Measurements from ENCODE around the gene MAGT1.
"Not testable (repeated sequence)": the region's sequence is repeated elsewhere in the genome, so short reads cannot be mapped to it uniquely, and the experiment has no call there.

The MAGT1 gene

DNA sequence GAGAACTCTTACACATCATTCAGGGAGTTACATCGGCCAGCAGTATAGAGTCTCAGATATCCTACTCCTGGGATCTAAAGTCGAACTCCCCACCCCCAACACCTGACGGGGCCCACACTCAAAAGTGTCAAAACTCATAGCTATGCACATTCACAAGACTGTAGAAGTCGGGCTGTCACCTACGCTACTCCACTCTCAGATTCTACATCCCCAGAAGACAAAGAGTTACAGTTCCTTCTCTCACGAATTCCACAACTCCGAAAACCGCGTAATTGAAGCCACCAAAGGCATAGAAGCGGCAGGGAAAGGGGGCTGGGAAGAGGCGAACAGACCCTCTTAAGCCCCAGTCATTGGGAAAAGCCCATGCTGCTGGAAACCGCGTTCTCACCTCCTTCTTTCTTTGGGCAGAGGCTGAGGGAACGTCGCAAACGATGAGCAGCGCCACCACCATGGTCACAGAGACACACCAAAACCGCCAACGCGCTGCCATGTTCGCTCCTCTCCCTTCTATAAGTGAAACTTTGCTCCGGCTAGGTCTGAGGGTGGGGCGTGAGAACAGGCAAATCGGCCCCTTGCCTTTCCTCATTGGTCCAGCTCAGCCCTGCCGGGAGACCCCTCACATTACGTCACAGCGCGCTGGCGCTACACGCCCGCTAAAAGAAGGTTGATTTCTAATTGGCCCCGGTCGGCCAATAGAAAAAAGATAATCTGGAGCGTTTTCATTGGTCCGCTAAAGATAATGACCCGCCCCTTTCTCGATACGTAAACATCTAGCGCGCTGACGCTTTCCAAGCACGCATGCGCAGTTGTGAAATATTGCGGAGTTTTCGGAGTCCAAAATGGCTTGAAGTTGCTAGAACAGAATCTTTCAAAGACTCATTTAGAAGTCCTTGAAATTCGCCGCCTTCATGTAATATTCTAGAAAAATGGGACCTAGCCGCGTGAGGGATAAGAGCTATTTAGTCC, at the start of gene MAGT1:
Gene MAGT1 (minus strand): TSS at position 515 of the 966 bp plus-strand sequence. CDS start 25 bp downstream, at position 490.
- peak; percentile 53 to 86 (median 65) for DNase-seq

DNA sequence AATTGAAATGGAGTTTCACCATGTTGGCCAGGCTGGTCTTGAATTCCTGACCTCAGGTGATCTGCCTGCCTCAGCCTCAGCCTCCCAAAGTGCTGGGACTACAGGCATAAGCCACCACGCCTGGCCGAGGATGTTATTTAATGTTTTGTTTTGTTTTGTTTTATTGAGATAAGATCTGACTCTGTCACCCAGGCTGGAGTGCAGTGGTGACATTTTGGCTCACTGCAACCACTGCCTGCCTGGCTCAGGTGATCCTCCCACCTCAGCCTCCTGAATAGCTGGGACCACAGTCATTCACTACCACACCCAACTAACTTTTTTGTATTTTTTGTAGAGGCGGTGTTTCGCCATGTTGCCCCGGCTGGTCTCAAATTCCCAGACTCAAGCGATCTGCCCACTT, 49.8 kb upstream of the MAGT1 start:
- DNase-seq = not testable (repeated sequence)

GRCh38 chrX:77938083-77938680, 42.9 kb upstream of the MAGT1 start:
- no peak for DNase-seq

DNA sequence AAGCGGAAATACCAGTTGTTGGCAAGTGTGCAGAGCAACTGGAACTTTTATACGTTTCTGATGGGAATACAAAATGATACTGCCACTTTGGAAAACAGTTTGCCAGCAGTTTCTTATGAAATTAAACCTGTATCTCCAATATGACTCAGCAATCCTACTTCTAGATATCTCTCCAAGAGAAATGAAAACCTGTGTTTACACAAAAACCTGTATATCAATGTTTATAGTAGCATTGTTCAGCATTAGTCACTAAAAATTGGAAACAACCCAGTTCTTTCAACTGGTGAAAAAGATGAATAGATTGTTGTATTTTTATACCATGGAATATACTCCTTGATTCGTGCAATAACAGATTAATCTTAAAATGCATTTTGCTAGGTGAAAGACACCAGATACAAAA, 42.1 kb upstream of the MAGT1 start:
- no peak for DNase-seq

GRCh38 chrX:77936299-77936698, 41.1 kb upstream of the MAGT1 start:
- DNase-seq = no peak

DNA sequence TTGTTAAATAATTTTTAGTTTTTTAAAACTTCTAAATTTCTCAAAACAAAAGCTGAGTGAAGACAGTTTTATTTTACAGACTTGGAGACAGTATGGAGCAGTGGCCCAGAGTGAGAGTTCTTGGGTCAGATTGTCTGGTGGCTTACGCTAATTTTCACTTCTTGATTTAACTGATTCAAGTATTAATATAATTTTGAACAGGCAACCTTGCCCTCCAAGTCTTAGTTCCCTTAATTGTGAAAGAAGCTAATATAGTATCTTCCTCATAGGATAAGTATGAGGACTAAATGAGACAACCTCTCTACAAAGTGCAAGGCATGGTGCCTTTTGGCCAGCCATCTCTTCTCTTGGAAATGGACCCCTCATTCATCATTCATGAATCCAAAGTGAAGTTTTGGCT, 40.7 kb upstream of the MAGT1 start:
- no peak for DNase-seq

GRCh38 chrX:77930581-77930980, 35.3 kb upstream of the MAGT1 start:
- no peak for DNase-seq

DNA sequence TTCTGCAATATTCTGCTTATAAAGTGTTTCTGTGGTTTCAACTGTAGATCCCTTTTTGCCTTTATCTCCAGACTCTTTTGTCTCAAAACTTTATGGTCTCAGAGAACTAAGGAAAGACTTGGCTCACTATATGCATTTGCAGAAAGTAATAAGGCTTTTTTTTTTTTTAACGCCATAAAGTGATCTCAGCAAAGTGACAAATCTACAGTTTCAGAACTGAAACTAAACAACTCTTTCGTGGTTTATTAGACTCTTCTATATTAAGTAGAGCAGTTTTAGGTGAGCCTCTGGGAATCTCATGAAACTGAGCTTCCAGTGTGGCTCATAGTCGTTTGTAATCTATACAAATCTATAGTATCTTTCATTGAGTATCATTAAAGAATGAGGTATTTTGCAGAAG, 30.5 kb upstream of the MAGT1 start:
- DNase-seq = no peak

DNA sequence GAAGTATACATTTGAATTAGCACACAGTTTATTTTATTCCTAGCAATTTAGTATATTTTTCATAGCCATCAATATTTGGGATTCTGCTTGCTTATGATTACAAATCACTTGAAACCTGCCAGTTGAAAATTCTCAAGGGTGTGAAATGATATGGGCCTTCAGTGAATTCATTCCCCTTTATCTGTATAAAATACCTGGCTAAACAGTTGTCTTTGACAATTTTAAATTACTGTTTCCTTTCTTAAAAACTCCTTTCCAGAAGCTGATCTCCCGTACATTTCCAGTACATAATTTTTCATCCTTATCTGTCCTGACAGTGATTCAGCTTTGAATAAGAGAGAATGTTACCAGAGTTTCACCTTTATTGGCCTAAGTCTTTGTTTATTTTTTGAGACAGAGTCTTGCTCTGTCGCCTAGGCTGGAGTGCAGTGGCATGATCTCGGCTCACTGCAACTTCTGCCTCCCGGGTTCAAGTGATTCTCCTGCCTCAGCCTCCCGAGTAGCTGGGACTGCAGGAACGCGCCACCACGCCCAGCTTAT, 29.2 kb upstream of the MAGT1 start:
- no peak for DNase-seq

DNA sequence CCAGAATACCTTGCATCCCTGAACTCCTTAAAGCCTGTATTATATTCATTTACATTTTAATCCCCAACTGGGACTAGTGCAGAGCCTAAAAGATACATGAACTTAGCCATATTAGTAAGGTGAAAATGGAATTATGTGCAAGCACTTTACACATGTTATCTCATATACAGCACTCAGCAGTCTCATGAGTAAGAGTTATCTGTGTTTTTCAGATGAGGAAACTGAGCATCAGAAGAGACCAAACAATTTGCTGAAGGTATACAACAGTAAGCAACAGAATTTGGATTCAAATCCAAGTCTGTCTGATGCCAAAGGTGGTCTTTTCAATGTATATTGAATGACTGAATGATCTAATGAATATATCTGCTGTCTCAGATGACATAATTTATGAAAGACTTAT, 27.6 kb upstream of the MAGT1 start:
- DNase-seq = no peak

DNA sequence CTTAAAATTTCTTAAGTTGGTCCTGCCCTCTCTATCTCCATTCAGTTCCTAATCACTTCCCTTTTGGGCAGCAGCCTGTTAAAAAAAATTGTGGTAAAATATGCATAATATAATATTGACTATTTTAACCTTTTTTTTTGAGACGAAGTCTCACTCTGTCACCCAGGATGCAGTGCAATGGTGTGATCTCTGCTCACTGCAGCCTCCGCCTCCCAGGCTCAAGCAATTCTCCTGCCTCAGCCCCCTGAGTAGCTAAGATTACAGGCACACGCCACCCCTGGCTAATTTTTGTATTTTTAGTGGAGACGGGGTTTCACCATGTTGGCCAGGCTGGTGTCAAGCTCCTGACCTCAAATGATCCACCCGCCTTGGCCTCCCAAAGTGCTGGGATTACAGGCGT, 24.1 kb upstream of the MAGT1 start:
- DNase-seq = not testable (repeated sequence)

DNA sequence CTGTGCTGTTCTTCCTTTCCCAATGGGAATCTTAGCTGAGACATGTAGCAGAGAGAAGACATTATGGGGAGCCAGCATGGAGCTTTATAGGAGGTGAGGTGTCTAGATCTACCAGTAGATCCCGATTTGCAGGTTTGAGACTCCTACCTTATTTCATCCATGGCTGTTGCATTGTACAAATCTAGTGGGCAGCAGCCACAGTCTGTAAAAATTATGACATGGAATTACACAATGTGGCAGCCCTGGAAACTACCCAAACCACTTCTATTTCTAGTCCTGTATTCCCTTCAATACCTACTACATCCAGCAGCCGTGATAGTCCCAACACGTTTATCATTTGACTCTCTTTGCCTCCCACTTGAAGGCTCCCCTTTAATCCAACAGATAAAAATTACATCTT, 23.3 kb upstream of the MAGT1 start:
- no peak for DNase-seq

DNA sequence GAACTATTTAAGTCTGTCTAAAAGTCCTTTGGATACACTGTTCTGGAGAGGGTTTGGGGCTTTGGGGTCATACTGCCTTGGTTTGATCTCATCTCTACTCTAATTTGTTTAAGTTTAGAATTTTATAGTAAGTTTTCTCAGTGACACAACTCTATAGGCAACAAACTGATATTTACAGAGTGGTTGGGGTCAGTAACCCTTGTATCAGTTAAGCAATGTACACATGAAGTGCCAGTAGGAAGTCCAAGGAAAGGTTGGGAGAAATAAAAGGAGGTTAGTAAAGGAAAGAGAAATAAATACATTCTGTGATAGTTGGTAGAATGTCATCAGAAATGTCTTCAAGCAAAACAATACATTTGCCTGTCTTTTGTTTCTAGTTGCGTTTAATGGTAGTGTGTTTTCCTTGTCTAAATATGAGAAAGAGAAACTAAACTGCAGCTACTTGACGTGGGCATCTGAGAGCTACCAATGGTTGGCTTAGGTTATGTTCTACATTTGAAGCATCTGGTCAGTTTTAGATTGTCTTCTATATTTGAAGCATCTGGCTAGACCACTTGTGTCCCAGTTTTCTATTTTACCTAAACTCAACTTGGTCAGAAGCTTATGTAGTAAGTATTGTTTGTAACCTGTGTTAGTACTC, 22.2 kb upstream of the MAGT1 start:
- DNase-seq = no peak

DNA sequence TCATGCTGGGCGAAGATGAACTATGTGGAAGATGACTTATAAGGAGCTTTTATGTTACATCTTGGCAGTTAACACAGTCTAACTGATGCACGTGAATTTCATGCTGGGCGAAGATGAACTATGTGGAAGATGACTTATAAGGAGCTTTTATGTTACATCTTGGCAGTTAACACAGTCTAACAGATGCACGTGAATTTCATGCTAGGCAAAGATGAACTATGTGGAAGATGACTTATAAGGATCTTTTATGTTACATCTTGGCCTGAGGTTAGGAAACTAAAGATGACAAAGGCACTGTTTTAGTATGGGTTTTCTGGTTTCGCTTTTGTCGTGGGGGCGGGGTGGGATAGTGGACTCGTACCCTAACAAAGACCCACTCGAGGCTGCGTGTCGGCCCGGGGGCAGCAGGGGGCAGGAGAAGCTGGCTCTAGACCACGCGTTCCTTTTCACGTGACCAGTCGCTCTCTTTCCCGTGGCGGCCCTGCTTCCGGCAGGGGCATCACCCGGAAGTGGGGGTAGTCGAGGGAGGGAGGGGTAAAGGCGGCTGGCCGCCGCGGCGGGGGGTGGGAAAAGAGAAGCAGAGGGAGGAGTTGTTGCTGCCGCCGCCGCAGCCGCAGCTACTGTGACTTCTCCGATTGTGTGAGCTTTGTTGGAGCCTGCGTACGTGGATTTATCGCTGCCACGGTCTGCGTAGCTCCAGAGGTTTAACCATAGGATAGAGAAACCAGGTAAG, 15.0 kb upstream of the MAGT1 start, which contains the start of gene ATP7A:
Gene ATP7A (plus strand): TSS at position 586 of the 733 bp plus-strand sequence. CDS start 60,949 bp downstream, outside the sequence.
- peak; percentile 63 to 84 (median 77) for DNase-seq

- no peak for DNase-seq
These were observed 6.3 kb upstream of the MAGT1 start for GRCh38 chrX:77901506-77901905.

- DNase-seq = no peak
These were observed 5.5 kb upstream of the MAGT1 start for GRCh38 chrX:77900688-77901087.

- peak in 1 of 4 experiments; percentile 6 for DNase-seq
These were observed 4.0 kb upstream of the MAGT1 start, which contains the start of gene COX7B for GRCh38 chrX:77899081-77899828. Gene COX7B, plus strand, starts transcription at chrX:77899468. Its CDS starts 86 bp downstream, at chrX:77899554.

DNA sequence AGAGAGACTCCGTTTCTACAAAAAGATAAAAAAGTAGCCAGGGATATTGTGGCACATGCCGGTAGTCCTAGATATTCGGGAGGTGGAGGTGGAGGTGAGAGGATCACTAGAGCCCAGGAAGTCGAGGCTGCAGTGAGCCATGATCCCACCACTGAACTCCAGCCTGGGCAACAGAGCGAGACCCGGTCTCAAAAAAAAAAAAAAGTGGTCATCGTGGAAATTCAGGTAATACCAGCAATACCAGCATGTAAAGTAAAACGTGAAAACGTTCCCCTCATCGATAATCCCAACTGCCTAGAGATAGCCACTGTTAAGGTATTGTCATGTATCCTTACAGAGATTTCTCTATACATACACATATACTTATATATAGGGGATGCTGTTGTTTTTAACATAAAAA, 1.5 kb downstream of the MAGT1 start:
- no peak for DNase-seq

GRCh38 chrX:77892887-77893286, 2.3 kb downstream of the MAGT1 start:
- DNase-seq = no peak

- not testable (repeated sequence) for DNase-seq
These were observed 13.8 kb downstream of the MAGT1 start for GRCh38 chrX:77881418-77881817.

GRCh38 chrX:77875372-77875771, 19.9 kb downstream of the MAGT1 start:
- DNase-seq = no peak

DNA sequence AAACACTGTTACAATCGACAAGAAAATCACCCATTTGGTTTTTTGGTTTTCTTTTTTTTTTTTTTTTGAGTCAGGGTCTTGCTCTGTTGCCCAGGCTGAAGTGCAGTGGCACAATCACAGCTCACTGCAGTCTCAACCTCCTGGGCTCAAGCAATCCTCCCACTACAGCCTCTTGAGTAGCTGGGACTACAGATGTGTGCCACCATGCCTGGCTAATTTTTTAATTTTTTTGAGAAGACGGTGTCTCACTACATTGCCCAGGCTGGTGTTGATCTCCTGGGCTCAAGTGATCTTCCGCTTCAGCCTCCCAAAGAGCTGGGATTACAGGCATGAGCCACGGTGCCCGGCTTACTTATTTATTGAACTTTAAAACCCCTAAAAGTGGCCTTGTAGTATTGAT, 63.7 kb downstream of the MAGT1 start:
- not testable (repeated sequence) for DNase-seq
